Measurements from ENCODE around the gene PLCH1. TPM values are rescaled to one million over a fixed set of nuclear protein-coding genes. Genes with fewer than 3 reads are reported as not detected.

PLCH1 gene
- total and polyA plus RNA-seq, 3 donors from 2014 or later: 23.2 to 32.1 (median 29.3) TPM

- H3K27me3 ChIP-seq: no peaks in the 10 kb centered on the region
- WGBS, 2 donors: 92 to 100% methylated on average over 1 of the region's 1 CpG
- H3K9me3 ChIP-seq: no peaks in the 10 kb centered on the region
- no peak for DNase-seq
- no peaks in the 10 kb centered on the region for H3K36me3 ChIP-seq (ENCODE audit: low read depth, missing control alignments)
- no peak overlapping the region for H3K4me3 ChIP-seq
- intact Hi-C loops (cut with DNase I; ENCODE audit: low total_unique reads): no loop called here
- H3K27ac ChIP-seq: no peak overlapping the region
- no peaks in the 10 kb centered on the region for H3K4me1 ChIP-seq
- TF ChIP-seq CTCF (IDR thresholded peaks at IDR 0.05): no peak
- TF ChIP-seq POLR2A (IDR thresholded peaks at IDR 0.05): no peak
These were observed 88.4 kb downstream of the PLCH1 start for GRCh38 chr3:155656466-155656865.

DNA sequence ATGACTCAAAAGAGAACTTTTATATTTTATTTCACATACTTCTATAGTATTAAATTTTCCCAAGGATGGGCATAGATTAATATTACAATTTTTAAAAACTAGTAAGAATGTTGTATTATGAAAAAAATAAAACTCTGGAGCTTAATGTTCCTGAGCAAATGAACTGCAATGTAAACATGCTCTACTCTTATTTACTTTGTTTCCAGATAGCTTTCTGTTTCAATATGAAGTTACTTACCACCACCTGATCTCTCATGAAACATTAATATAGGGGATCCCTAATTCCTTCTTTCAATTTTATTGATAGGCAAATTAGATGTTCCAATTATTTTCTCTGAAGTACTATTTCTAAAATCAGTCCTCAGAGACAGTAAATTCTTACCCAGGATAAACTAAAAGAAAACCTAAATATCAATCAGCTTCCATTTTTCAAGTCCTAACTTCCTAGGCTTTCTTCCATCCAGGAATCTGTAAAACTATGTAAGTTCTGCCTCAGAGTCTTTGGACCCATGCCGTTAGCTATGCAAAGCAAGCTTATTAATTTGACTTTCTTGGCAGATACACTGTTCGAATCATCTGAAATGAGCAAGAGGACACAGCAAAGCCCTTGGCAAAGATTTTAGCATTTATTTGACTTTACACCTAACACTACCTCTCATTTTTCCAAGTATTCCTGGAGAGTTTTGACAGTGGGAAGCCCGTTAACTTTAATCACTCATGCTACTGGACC, 93.2 kb downstream of the PLCH1 start:
- Histone ChIP-seq H3K27ac (no peak overlapping the region), H3K4me3 (no peak overlapping the region), H3K36me3 (ENCODE audit: low read depth, missing control alignments) (no peaks in the 10 kb centered on the region), H3K27me3 (no peaks in the 10 kb centered on the region), H3K9me3 (no peaks in the 10 kb centered on the region), H3K4me1 (peaks cover 9% of the 10 kb centered on the region)
- 55 to 59% methylated on average over 3 of the region's 3 CpGs for WGBS, 2 donors
- no peak for DNase-seq
- intact Hi-C loops (cut with DNase I; ENCODE audit: low total_unique reads): no loop called here
- no peak for TF ChIP-seq POLR2A (IDR thresholded peaks at IDR 0.05)
- no peak for TF ChIP-seq CTCF (IDR thresholded peaks at IDR 0.05)

DNA sequence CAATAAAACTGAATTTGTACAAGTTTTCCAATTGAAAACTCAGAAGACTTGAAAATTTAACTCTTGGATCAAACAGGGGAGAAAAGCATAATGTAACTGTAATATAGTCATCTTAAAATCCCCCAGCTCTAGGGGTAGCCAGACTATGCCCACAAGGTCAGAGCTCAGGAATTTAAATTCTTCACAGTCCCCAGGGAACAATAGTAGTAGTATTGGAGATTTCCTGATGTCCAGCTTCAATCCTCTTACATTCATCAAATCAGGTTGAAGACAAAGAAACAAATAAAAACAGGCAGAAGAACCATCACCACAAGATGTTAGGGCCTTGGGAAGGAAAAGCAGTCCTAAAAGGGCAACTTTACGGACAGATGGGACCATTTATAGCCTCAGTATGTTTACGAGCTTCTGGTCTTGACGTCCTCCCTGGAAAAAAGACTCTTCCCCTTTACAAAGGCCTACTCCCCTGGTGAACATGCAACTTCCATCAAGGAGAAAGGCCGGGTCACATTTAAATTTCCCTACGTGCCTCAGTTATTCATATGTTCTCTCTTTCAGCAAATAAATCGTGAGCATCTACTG, 96.8 kb downstream of the PLCH1 start:
- Histone ChIP-seq H3K36me3 (ENCODE audit: low read depth, missing control alignments) (no peaks in the 10 kb centered on the region), H3K9me3 (no peaks in the 10 kb centered on the region), H3K27me3 (no peaks in the 10 kb centered on the region), H3K27ac (peak overlapping the region in 1 of 2 donors; percentile 69), H3K4me1 (peaks cover 15% of the 10 kb centered on the region), H3K4me3 (no peak overlapping the region)
- no peak for DNase-seq
- TF ChIP-seq POLR2A (IDR thresholded peaks at IDR 0.05): no peak
- TF ChIP-seq CTCF (IDR thresholded peaks at IDR 0.05): no peak
- WGBS, 2 donors: 78 to 80% methylated on average over 6 of the region's 6 CpGs
- intact Hi-C loops (cut with DNase I; ENCODE audit: low total_unique reads): no loop called here

GRCh38 chr3:155647206-155647605, 97.7 kb downstream of the PLCH1 start:
- DNase-seq: no peak
- Histone ChIP-seq H3K9me3 (no peaks in the 10 kb centered on the region), H3K4me1 (peaks cover 15% of the 10 kb centered on the region), H3K27ac (peak overlapping the region in 1 of 2 donors; percentile 69), H3K27me3 (no peaks in the 10 kb centered on the region), H3K36me3 (ENCODE audit: low read depth, missing control alignments) (no peaks in the 10 kb centered on the region), H3K4me3 (no peak overlapping the region)
- TF ChIP-seq POLR2A (IDR thresholded peaks at IDR 0.05) (no peak), CTCF (IDR thresholded peaks at IDR 0.05) (no peak)
- intact Hi-C loops (cut with DNase I; ENCODE audit: low total_unique reads): no loop called here
- 23 to 45% methylated on average over 2 of the region's 2 CpGs for WGBS, 2 donors
